ENCODE measurements around the gene LNPEP.

DNA sequence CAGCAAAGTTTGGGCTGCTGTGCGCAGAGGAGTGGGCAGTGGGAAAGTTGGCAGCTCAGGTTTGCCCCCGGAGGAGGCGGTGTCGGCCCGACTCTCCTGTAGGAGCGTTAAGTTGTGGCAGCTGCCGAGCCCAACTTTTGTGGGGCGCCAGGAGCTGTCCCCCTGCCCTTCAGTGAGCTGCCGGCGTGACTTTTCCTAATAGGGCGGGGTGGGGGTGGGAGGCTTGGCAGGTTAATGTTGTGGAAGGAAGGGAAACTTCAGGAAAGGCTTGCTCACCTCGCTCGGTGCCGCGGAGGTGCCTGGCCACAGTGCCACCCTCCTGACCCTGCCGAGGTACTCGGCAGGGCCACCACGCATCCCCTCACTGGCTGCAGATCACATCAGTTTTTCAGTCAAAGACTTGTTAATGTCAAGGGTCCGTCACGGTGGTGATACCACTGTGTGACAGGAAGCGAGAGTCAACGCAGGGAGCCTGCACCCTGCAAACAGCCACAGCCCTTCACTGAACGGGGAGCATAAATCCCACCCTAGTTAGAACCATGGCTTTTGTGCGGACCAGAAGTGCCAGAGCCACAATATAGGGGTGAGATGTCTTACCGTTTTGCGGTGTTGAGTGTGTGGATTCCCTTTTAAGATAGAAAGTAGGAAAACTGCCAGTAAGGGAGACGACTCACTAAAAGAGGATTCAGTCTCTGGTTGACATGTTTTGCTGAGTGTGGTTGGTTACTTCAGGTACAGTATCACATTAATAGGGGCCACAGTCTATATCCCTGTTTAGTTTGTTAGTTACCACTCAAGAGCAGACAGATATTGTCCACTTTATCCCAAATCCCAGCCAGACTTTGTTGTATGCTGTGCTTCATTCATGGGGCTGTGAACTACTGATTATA, 796 bp downstream of the LNPEP start:
- TF ChIP-seq ETV6 (CRISPR knock-in tag; IDR thresholded peaks at IDR 0.05) (no peak), NR1H2 (CRISPR knock-in tag; IDR thresholded peaks at IDR 0.05) (no peak), ELF4 (CRISPR knock-in tag; IDR thresholded peaks at IDR 0.05; ENCODE audit: low read depth) (no peak)
- TF ChIP-seq, protein P1, sequence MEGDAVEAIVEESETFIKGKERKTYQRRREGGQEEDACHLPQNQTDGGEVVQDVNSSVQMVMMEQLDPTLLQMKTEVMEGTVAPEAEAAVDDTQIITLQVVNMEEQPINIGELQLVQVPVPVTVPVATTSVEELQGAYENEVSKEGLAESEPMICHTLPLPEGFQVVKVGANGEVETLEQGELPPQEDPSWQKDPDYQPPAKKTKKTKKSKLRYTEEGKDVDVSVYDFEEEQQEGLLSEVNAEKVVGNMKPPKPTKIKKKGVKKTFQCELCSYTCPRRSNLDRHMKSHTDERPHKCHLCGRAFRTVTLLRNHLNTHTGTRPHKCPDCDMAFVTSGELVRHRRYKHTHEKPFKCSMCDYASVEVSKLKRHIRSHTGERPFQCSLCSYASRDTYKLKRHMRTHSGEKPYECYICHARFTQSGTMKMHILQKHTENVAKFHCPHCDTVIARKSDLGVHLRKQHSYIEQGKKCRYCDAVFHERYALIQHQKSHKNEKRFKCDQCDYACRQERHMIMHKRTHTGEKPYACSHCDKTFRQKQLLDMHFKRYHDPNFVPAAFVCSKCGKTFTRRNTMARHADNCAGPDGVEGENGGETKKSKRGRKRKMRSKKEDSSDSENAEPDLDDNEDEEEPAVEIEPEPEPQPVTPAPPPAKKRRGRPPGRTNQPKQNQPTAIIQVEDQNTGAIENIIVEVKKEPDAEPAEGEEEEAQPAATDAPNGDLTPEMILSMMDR (IDR thresholded peaks at IDR 0.05) = no peak

Measured in WTC11 (cell line).